GM12892 (cell line): ENCODE measurements around the gene MFAP3L.

ENCODE experiments used
- POLR2AphosphoS5 ChIP-seq: IDR thresholded peaks from 2 replicates; pipeline ENCODE4 v1.6.1; 2011; ENCODE audit warnings: low read depth, low read length, control low read depth
- TAF1 ChIP-seq: IDR thresholded peaks from 2 replicates; pipeline ENCODE4 v1.6.1; 2011; ENCODE audit warnings: low read depth, mild to moderate bottlenecking, control low read depth, low read length, borderline replicate concordance

- TF ChIP-seq POLR2AphosphoS5: no peak
- TF ChIP-seq TAF1: no peak
These were observed 40.3 kb downstream of the MFAP3L start for GRCh38 chr4:169985881-169986280.
